SW 1271 (cell line): Measurements from ENCODE around the gene IQGAP3.
A peak's percentile ranks its signal among the peaks of the same experiment; 100 is the strongest.
"Not testable (repeated sequence)": the region's sequence is repeated elsewhere in the genome, so short reads cannot be mapped to it uniquely, and the experiment has no call there.

ENCODE experiments used
- DNase-seq, 2 experiments: peaks; one replicate each; lab custom pipeline; 2025; lab: John Stamatoyannopoulos, UW

The IQGAP3 gene

GRCh38 chr1:156571919-156572662, at the start of gene IQGAP3:
TSS of gene IQGAP3 (minus strand) at chr1:156572565. CDS start at chr1:156572529, 36 bp downstream.
- peak; percentile 33 to 70 for DNase-seq

GRCh38 chr1:156619582-156619955, 47.2 kb upstream of the IQGAP3 start:
- no peak for DNase-seq

GRCh38 chr1:156618853-156619581, 46.7 kb upstream of the IQGAP3 start, which contains the start of gene HAPLN2:
TSS of gene HAPLN2 (plus strand) at chr1:156619415. CDS start at chr1:156623491, 4,076 bp downstream.
- DNase-seq: no peak

- DNase-seq: no peak
Observed at GRCh38 chr1:156616463-156616862, 44.1 kb upstream of the IQGAP3 start.

GRCh38 chr1:156615946-156616345, 43.6 kb upstream of the IQGAP3 start:
- no peak for DNase-seq

GRCh38 chr1:156612666-156613065, 40.3 kb upstream of the IQGAP3 start:
- no peak for DNase-seq

GRCh38 chr1:156610072-156610471, 37.7 kb upstream of the IQGAP3 start:
- DNase-seq: not testable (repeated sequence)

- DNase-seq: peak in 1 of 2 experiments; percentile 15
Observed at GRCh38 chr1:156608981-156609380, 36.6 kb upstream of the IQGAP3 start.

GRCh38 chr1:156608036-156608674, 35.8 kb upstream of the IQGAP3 start:
- peak in 1 of 2 experiments; percentile 66 for DNase-seq

- not testable (repeated sequence) for DNase-seq
Observed at GRCh38 chr1:156607344-156607743, 35.0 kb upstream of the IQGAP3 start.

- DNase-seq: peak in 1 of 2 experiments; percentile 7
Observed at GRCh38 chr1:156602557-156602993, 30.2 kb upstream of the IQGAP3 start.

GRCh38 chr1:156601892-156602291, 29.5 kb upstream of the IQGAP3 start:
- DNase-seq: no peak

GRCh38 chr1:156601122-156601830, 28.9 kb upstream of the IQGAP3 start, which contains the start of gene GPATCH4:
TSS of gene GPATCH4 (minus strand) at chr1:156601479.
- peak; percentile 57 to 72 for DNase-seq

GRCh38 chr1:156600733-156601121, 28.4 kb upstream of the IQGAP3 start:
- no peak for DNase-seq

- peak in 1 of 2 experiments; percentile 13 for DNase-seq
Observed at GRCh38 chr1:156599811-156600210, 27.4 kb upstream of the IQGAP3 start.

GRCh38 chr1:156598731-156599432, 26.5 kb upstream of the IQGAP3 start:
- DNase-seq: no peak

- DNase-seq: no peak
Observed at GRCh38 chr1:156598125-156598524, 25.8 kb upstream of the IQGAP3 start.

- DNase-seq: no peak
Observed at GRCh38 chr1:156596426-156596825, 24.1 kb upstream of the IQGAP3 start.

- no peak for DNase-seq
Observed at GRCh38 chr1:156595016-156595415, 22.7 kb upstream of the IQGAP3 start.

GRCh38 chr1:156594190-156594589, 21.8 kb upstream of the IQGAP3 start:
- DNase-seq: no peak

GRCh38 chr1:156593661-156593989, 21.3 kb upstream of the IQGAP3 start:
- DNase-seq: no peak
